A673 (cell line): ENCODE data around the gene IL18. TPM values are rescaled to one million over a fixed set of nuclear protein-coding genes. Genes with fewer than 3 reads are reported as not detected.
"Not testable (repeated sequence)": the region's sequence is repeated elsewhere in the genome, so short reads cannot be mapped to it uniquely, and the experiment has no call there.

ENCODE experiments used
- BruUV-seq: library from RNA; stranded (reverse); fragments of 400-500 nt; replicated peaks from 2 replicates; lab custom pipeline; 2021; lab: Mats Ljungman, UMichigan
- CTCF ChIA-PET: fragments of 300-600 bp; sonication (Branson Sonifier 250); formaldehyde crosslinking; loops from one replicate; lab custom pipeline; 2022; ENCODE audit warnings: antibody characterized with exemption; lab: Charles Lee
- POLR2A ChIA-PET: fragments of 300-600 bp; sonication (Branson Sonifier 250); formaldehyde crosslinking; loops from one replicate; lab custom pipeline; 2022; ENCODE audit warnings: antibody characterized with exemption; ENCODE audit not compliant: low non-redundant PET; lab: Charles Lee
- DNase-seq: peaks from one replicate; pipeline ENCODE4 v3.0.0-alpha.2; 2015; ENCODE audit warnings: low spot score
- H3K27ac ChIP-seq: fragments of 200-600 bp; sonication (generic); 2 replicates; pipeline ENCODE4 v1.5.1; 2016; ENCODE audit warnings: mixed run types, low read depth, mild to moderate bottlenecking, mixed read lengths, antibody characterized with exemption, low read length; ENCODE audit not compliant: poor library complexity, severe bottlenecking
- H3K27me3 ChIP-seq: fragments of 200-600 bp; sonication (generic); replicated peaks from 2 replicates; pipeline ENCODE4 v1.6.1; 2017; ENCODE audit warnings: mixed run types, low read depth, mild to moderate bottlenecking, mixed read lengths, antibody characterized with exemption, low read length; ENCODE audit not compliant: insufficient read depth, poor library complexity
- H3K36me3 ChIP-seq: fragments of 200-600 bp; sonication (generic); 2 replicates; pipeline ENCODE4 v1.6.1; 2016; ENCODE audit warnings: mixed run types, mild to moderate bottlenecking, mixed read lengths, antibody characterized with exemption, low read length; ENCODE audit not compliant: insufficient read depth, poor library complexity, severe bottlenecking
- H3K4me1 ChIP-seq: fragments of 200-600 bp; sonication (generic); 2 replicates; pipeline ENCODE4 v1.6.1; 2017; ENCODE audit warnings: mixed run types, mild to moderate bottlenecking, mixed read lengths, antibody characterized with exemption, low read length; ENCODE audit not compliant: insufficient read depth, poor library complexity, severe bottlenecking
- H3K4me3 ChIP-seq: fragments of 200-600 bp; sonication (generic); 2 replicates; pipeline ENCODE4 v1.5.1; 2016; ENCODE audit warnings: low read depth, mixed run types, mild to moderate bottlenecking, mixed read lengths, low read length; ENCODE audit not compliant: poor library complexity, severe bottlenecking
- H3K9me3 ChIP-seq: fragments of 200-600 bp; sonication (generic); 2 replicates; pipeline ENCODE4 v1.6.1; 2016; ENCODE audit warnings: mixed run types, low read depth, mild to moderate bottlenecking, mixed read lengths, antibody characterized with exemption, low read length; ENCODE audit not compliant: poor library complexity, severe bottlenecking
- CTCF ChIP-seq: fragments of 300-800, 200-600 bp; sonication (generic); conservative IDR thresholded peaks from 2 replicates; pipeline ENCODE4 v1.5.1; 2017; ENCODE audit warnings: low read depth, mild to moderate bottlenecking, antibody characterized with exemption, low read length, moderate library complexity, mixed read lengths
- EZH2 ChIP-seq: fragments of 200-600 bp; sonication (generic); IDR thresholded peaks from 2 replicates; pipeline ENCODE4 v1.6.1; 2017; ENCODE audit warnings: borderline replicate concordance, low read depth, mild to moderate bottlenecking, mixed read lengths, antibody characterized with exemption, low read length; ENCODE audit not compliant: poor library complexity, severe bottlenecking
- intact Hi-C: fragments of 100-400 bp; cut with micrococcal nuclease; formaldehyde crosslinking; loops from one replicate; pipeline ENCODE4 v1.10.0; 2022; ENCODE audit not compliant: unreplicated experiment
- total RNA-seq: library from RNA; stranded (reverse); gene quantifications from 2 replicates; pipeline ENCODE4 v1.2.3, GENCODE V29; 2021

The IL18 gene
- total RNA-seq, 1 experiment from 2014 or later: not detected

- Histone ChIP-seq H3K27me3 (no peaks in the 10 kb centered on the region), H3K4me1 (peaks cover 47% of the 10 kb centered on the region), H3K36me3 (no peaks in the 10 kb centered on the region), H3K9me3 (no peaks in the 10 kb centered on the region), H3K27ac (no peak overlapping the region), H3K4me3 (no peak overlapping the region)
- BruUV-seq: no TSS peak
- ChIA-PET CTCF (no interaction called here), POLR2A (interaction anchor here (0.6 kb wide), 1 partner anchor 88 kb away, joined by 3 read pairs; no protein-coding TSS in a partner anchor)
- intact Hi-C loops: no loop called here
- no peak for DNase-seq
- no peak for TF ChIP-seq CTCF
- TF ChIP-seq EZH2: no peak
Measured at GRCh38 chr11:112200252-112200651, 36.4 kb upstream of the IL18 start.

- intact Hi-C loops, CTCF ChIA-PET, H3K4me3 ChIP-seq, H3K27ac ChIP-seq, H3K36me3 ChIP-seq, H3K27me3 ChIP-seq, H3K9me3 ChIP-seq, POLR2A ChIA-PET, DNase-seq, BruUV-seq: not testable (repeated sequence)
- peaks cover 59% of the 10 kb centered on the region for H3K4me1 ChIP-seq
Measured at GRCh38 chr11:112199101-112199500, 35.2 kb upstream of the IL18 start.

GRCh38 chr11:112196519-112197087 lies 32.7 kb upstream of the IL18 start:
- no peak overlapping the region for H3K27ac ChIP-seq
- intact Hi-C loops: no loop called here
- no peaks in the 10 kb centered on the region for H3K36me3 ChIP-seq
- TF ChIP-seq CTCF (no peak), EZH2 (no peak)
- peaks cover 71% of the 10 kb centered on the region for H3K4me1 ChIP-seq
- H3K27me3 ChIP-seq: no peaks in the 10 kb centered on the region
- H3K4me3 ChIP-seq: no peak overlapping the region
- peak; percentile 11 for DNase-seq
- no peaks in the 10 kb centered on the region for H3K9me3 ChIP-seq
- ChIA-PET CTCF (interaction anchor here (1.4 kb wide), 1 partner anchor 83 kb away, joined by 10 read pairs; no protein-coding TSS in a partner anchor), POLR2A (no interaction called here)
- no TSS peak for BruUV-seq

GRCh38 chr11:112195951-112196351 lies 32.1 kb upstream of the IL18 start:
- H3K9me3 ChIP-seq: no peaks in the 10 kb centered on the region
- peaks cover 77% of the 10 kb centered on the region for H3K4me1 ChIP-seq
- BruUV-seq: no TSS peak
- H3K27me3 ChIP-seq: no peaks in the 10 kb centered on the region
- peak; percentile 93 for DNase-seq
- intact Hi-C loops: no loop called here
- ChIA-PET CTCF (interaction anchor here (0.6 to 1.4 kb wide), 2 partner anchors 83 to 216 kb away, joined by 4 to 10 read pairs; no protein-coding TSS in a partner anchor), POLR2A (no interaction called here)
- H3K4me3 ChIP-seq: no peak overlapping the region
- H3K27ac ChIP-seq: peak overlapping the region; percentile 59
- TF ChIP-seq CTCF: no peak
- TF ChIP-seq EZH2: no peak
- no peaks in the 10 kb centered on the region for H3K36me3 ChIP-seq

GRCh38 chr11:112195113-112195512 lies 31.2 kb upstream of the IL18 start:
- H3K9me3 ChIP-seq, POLR2A ChIA-PET, BruUV-seq, intact Hi-C loops, H3K4me3 ChIP-seq, H3K36me3 ChIP-seq, H3K27me3 ChIP-seq, DNase-seq, CTCF ChIA-PET: not testable (repeated sequence)
- peaks cover 71% of the 10 kb centered on the region for H3K4me1 ChIP-seq
- peak overlapping the region; percentile 59 for H3K27ac ChIP-seq
